Putamen (tissue), 1 donor: ENCODE measurements around the gene NABP1.

Experiments used
- DNase-seq: peaks from one replicate; pipeline ENCODE4 v3.0.0-alpha.2; 2016; ENCODE audit warnings: low spot score

The NABP1 gene

GRCh38 chr2:191707542-191707941, 29.6 kb downstream of the NABP1 start:
- no peak for DNase-seq

GRCh38 chr2:191710411-191710900, 32.5 kb downstream of the NABP1 start:
- DNase-seq: no peak

- DNase-seq: no peak
These were observed 33.7 kb downstream of the NABP1 start for GRCh38 chr2:191711621-191712020.

GRCh38 chr2:191713837-191714236, 35.9 kb downstream of the NABP1 start:
- DNase-seq: no peak

- DNase-seq: no peak
These were observed 37.0 kb downstream of the NABP1 start for GRCh38 chr2:191714925-191715324.

GRCh38 chr2:191715471-191715870, 37.5 kb downstream of the NABP1 start:
- no peak for DNase-seq

- no peak for DNase-seq
These were observed 41.3 kb downstream of the NABP1 start for GRCh38 chr2:191719261-191719660.

- DNase-seq: no peak
These were observed 42.0 kb downstream of the NABP1 start for GRCh38 chr2:191719938-191720337.

- DNase-seq: no peak
These were observed 43.4 kb downstream of the NABP1 start for GRCh38 chr2:191721331-191721730.

- DNase-seq: no peak
These were observed 46.1 kb downstream of the NABP1 start for GRCh38 chr2:191724015-191724414.

- no peak for DNase-seq
These were observed 51.1 kb downstream of the NABP1 start for GRCh38 chr2:191728750-191729624.

GRCh38 chr2:191730263-191730662, 52.3 kb downstream of the NABP1 start:
- no peak for DNase-seq
